PC-3 (cell line): ENCODE data around the gene HUNK. TPM values are rescaled to one million over a fixed set of nuclear protein-coding genes. Genes with fewer than 3 reads are reported as not detected.
"Not testable (repeated sequence)": the region's sequence is repeated elsewhere in the genome, so short reads cannot be mapped to it uniquely, and the experiment has no call there.

Source experiments
- ATAC-seq: fragments of 200-7000 bp; cut with Tn5 transposase; 2 replicates; pipeline ENCODE4 v1.9.1; 2020; ENCODE audit warnings: mild to moderate bottlenecking, moderate library complexity
- BruUV-seq: library from RNA; stranded (reverse); fragments of 400-500 nt; replicated peaks from 2 replicates; lab custom pipeline; 2021; lab: Mats Ljungman, UMichigan
- CTCF ChIA-PET: fragments of 300-600 bp; sonication (Branson Sonifier 250); formaldehyde crosslinking; loops from one replicate; lab custom pipeline; 2022; ENCODE audit warnings: antibody characterized with exemption; lab: Charles Lee
- POLR2A ChIA-PET: fragments of 300-600 bp; sonication (Branson Sonifier 250); formaldehyde crosslinking; loops from one replicate; lab custom pipeline; 2022; ENCODE audit warnings: antibody characterized with exemption; ENCODE audit not compliant: unreplicated experiment; lab: Charles Lee
- DNase-seq: peaks from one replicate; pipeline ENCODE4 v3.0.0-alpha.2; 2015
- H2AFZ ChIP-seq: fragments of 300-600 bp; sonication (generic); 2 replicates; pipeline ENCODE4 v1.6.0; 2016; ENCODE audit warnings: antibody characterized with exemption, low read length
- H3F3A ChIP-seq: fragments of 300-600 bp; sonication (generic); one replicate; pipeline ENCODE4 v1.6.0; 2017; ENCODE audit warnings: antibody characterized with exemption, low read length, control low read depth, mild to moderate bottlenecking; ENCODE audit not compliant: unreplicated experiment
- H3K27ac ChIP-seq: fragments of 300-600 bp; sonication (generic); 2 replicates; pipeline ENCODE4 v1.5.1; 2016; ENCODE audit warnings: mild to moderate bottlenecking, low read length
- H3K27me3 ChIP-seq: fragments of 300-600 bp; sonication (generic); 2 replicates; pipeline ENCODE4 v1.6.1; 2016; ENCODE audit warnings: low read length, mixed read lengths
- H3K36me3 ChIP-seq: fragments of 300-600 bp; sonication (generic); 2 replicates; pipeline ENCODE4 v1.6.1; 2016; ENCODE audit warnings: low read depth, mixed run types, low read length, mixed read lengths
- H3K4me1 ChIP-seq: fragments of 300-600 bp; sonication (generic); 2 replicates; pipeline ENCODE4 v1.5.1; 2016; ENCODE audit warnings: low read length; ENCODE audit not compliant: insufficient read depth
- H3K4me2 ChIP-seq: fragments of 300-600 bp; sonication (generic); 2 replicates; pipeline ENCODE4 v1.6.0; 2016; ENCODE audit warnings: low read length
- H3K4me3 ChIP-seq: fragments of 300-600 bp; sonication (generic); 2 replicates; pipeline ENCODE4 v1.5.1; 2016; ENCODE audit warnings: mild to moderate bottlenecking, low read length, mixed read lengths
- H3K79me2 ChIP-seq: fragments of 300-600 bp; sonication (generic); 2 replicates; pipeline ENCODE4 v1.6.1; 2017; ENCODE audit warnings: low read length, mixed read lengths
- H3K9ac ChIP-seq: fragments of 300-600 bp; sonication (generic); 2 replicates; pipeline ENCODE4 v1.6.0; 2016; ENCODE audit warnings: mild to moderate bottlenecking, low read length
- H3K9me2 ChIP-seq: fragments of 300-600 bp; sonication (generic); replicated peaks from 2 replicates; pipeline ENCODE4 v1.6.1; 2016; ENCODE audit warnings: mixed run types, low read length, mixed read lengths
- H3K9me3 ChIP-seq: fragments of 300-600 bp; sonication (generic); 2 replicates; pipeline ENCODE4 v1.6.1; 2016; ENCODE audit warnings: low read length, mixed read lengths
- H4K20me1 ChIP-seq: fragments of 300-600 bp; sonication (generic); 2 replicates; pipeline ENCODE4 v1.6.1; 2016; ENCODE audit warnings: low read length, mixed read lengths
- CTCF ChIP-seq: fragments of 300-600 bp; sonication (generic); conservative IDR thresholded peaks from 2 replicates; pipeline ENCODE4 v1.5.1; 2017; ENCODE audit warnings: antibody characterized with exemption, low read depth, mild to moderate bottlenecking, low read length
- EZH2 ChIP-seq: fragments of 300-600 bp; sonication (generic); IDR thresholded peaks from one replicate; pipeline ENCODE4 v1.6.1; 2017; ENCODE audit warnings: antibody characterized with exemption, mild to moderate bottlenecking, low read length; ENCODE audit not compliant: unreplicated experiment
- EZH2phosphoT487 ChIP-seq: fragments of 300-600 bp; sonication (generic); IDR thresholded peaks from 2 replicates; pipeline ENCODE4 v1.6.1; 2018; ENCODE audit warnings: mild to moderate bottlenecking, antibody characterized with exemption, low read length, borderline replicate concordance
- intact Hi-C: fragments of 100-400 bp; cut with micrococcal nuclease; formaldehyde crosslinking; loops from 2 replicates; pipeline ENCODE4 v1.9.0; 2023
- total RNA-seq: library from RNA; depleted of rRNA; stranded (reverse); fragments of >200 nt; gene quantifications from 2 replicates; pipeline ENCODE4 v1.2.3, GENCODE V29; 2014

Gene HUNK
- total RNA-seq, 1 experiment from 2014 or later, result not detected

DNA sequence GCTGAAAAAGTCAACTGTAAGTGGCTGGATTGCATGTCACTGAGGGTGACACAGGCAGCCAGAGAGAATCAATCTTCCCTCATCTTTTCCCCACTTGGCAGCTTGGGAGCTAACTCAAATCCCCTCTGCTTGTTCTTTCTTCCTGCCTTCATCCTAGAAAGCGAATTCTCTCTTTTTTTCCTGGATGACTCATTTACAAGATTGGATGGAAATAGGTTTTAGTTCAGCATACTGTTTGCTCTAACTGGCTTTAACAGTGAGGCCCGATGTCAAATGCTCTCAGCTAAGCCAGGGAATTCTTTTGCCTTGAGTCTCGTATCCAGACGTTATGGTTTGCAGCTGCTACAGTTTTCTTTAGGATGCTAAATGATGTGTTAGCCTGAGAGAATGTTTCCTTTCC, 72.7 kb downstream of the HUNK start:
- no peaks in the 10 kb centered on the region for H3K79me2 ChIP-seq
- no peak overlapping the region for H3K4me3 ChIP-seq
- no peaks in the 10 kb centered on the region for H3K9me3 ChIP-seq
- H3K36me3 ChIP-seq, result no peaks in the 10 kb centered on the region
- CTCF ChIA-PET, result no interaction called here
- peaks cover 11% of the 10 kb centered on the region for H3K4me1 ChIP-seq
- DNase-seq (peak; percentile 53), ATAC-seq (peak; percentile 76; the same call in 1 of the 2 replicates)
- no peak overlapping the region for H3K4me2 ChIP-seq
- H3F3A ChIP-seq, result no peaks in the 10 kb centered on the region
- no peaks in the 10 kb centered on the region for H3K9me2 ChIP-seq
- no peaks in the 10 kb centered on the region for H4K20me1 ChIP-seq
- no peak overlapping the region for H3K9ac ChIP-seq
- BruUV-seq, result no TSS peak
- intact Hi-C loops, result no loop called here
- no peak overlapping the region for H3K27ac ChIP-seq
- no peak overlapping the region for H2AFZ ChIP-seq
- peaks cover 56% of the 10 kb centered on the region for H3K27me3 ChIP-seq
- TF ChIP-seq CTCF (no peak), EZH2 (no peak), EZH2phosphoT487 (no peak)
- POLR2A ChIA-PET, result no interaction called here

- BruUV-seq, result no TSS peak
- Histone ChIP-seq H3K4me3 (no peak overlapping the region), H3K27ac (no peak overlapping the region), H3K4me1 (peaks cover 11% of the 10 kb centered on the region), H3K9me2 (no peaks in the 10 kb centered on the region), H3K9me3 (no peaks in the 10 kb centered on the region), H4K20me1 (no peaks in the 10 kb centered on the region), H3K9ac (no peak overlapping the region), H3K27me3 (peaks cover 55% of the 10 kb centered on the region), H2AFZ (no peak overlapping the region), H3K4me2 (no peak overlapping the region), H3K36me3 (no peaks in the 10 kb centered on the region), H3K79me2 (no peaks in the 10 kb centered on the region), H3F3A (no peaks in the 10 kb centered on the region)
- POLR2A ChIA-PET, result no interaction called here
- intact Hi-C loops, result no loop called here
- TF ChIP-seq EZH2phosphoT487, result no peak
- CTCF ChIA-PET, result no interaction called here
- ATAC-seq, result no peak
- no peak for DNase-seq
Measured at GRCh38 chr21:31946231-31946630, 73.4 kb downstream of the HUNK start.

DNA sequence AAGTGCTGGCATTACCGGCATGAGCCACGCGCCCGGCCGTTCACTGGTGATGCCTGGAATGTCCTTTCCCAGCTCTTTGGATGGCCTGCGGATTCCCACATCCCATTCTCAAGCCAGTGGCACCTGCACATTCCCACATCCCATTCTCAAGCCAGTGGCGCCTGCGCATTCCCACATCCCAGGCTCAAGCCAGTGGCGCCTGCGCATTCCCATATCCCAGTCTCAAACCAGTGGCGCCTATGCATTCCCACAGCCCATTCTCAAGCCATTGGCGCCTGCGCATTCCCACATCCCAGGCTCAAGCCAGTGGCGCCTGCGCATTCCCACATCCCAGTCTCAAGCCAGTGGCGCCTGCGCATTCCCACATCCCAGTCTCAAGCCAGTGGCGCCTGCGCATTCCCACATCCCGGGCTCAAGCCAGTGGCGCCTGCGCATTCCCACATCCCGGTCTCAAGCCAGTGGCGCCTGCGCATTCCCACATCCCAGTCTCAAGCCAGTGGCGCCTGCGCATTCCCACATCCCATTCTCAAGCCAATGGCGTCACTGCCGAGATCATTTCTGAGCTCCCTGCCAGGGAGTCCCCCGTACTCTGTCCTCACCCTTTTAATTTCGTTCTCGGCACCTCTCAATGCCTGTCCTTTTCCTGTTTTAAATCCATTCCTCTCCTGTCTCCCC, 74.2 kb downstream of the HUNK start:
- H3K36me3 ChIP-seq, H3F3A ChIP-seq, H3K4me3 ChIP-seq, H3K9me3 ChIP-seq, H3K27ac ChIP-seq, H4K20me1 ChIP-seq, H3K9me2 ChIP-seq, intact Hi-C loops, ATAC-seq, BruUV-seq, H3K4me2 ChIP-seq, H3K9ac ChIP-seq, H2AFZ ChIP-seq, POLR2A ChIA-PET, H3K79me2 ChIP-seq, DNase-seq, CTCF ChIA-PET: not testable (repeated sequence)
- Histone ChIP-seq H3K27me3 (peaks cover 58% of the 10 kb centered on the region), H3K4me1 (peaks cover 11% of the 10 kb centered on the region)

DNA sequence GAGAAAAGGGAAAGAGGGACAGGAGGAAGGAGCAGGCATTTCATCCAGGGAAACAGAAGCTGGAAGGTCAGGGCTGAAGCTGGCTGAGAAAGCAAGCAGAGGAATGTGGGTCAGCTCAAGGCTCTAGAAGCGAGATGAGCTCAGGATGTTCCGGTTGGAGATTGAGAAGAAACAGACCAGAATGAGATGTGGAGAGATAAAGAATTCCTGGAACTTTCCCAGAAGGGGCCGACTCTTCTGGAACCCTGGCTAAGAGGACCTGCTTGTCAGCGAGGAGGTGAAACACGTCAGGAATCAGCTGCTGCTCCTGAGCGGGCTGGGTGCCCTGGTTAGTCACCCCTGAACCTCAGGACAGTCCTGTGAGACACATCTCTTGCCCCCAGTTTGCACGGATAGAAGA, 75.9 kb downstream of the HUNK start:
- TF ChIP-seq CTCF (no peak), EZH2 (no peak), EZH2phosphoT487 (no peak)
- DNase-seq, result no peak
- peaks cover 57% of the 10 kb centered on the region for H3K27me3 ChIP-seq

More for the DNA sequence above, 75.9 kb downstream of the HUNK start:
- H2AFZ ChIP-seq, result no peak overlapping the region
- BruUV-seq, result no TSS peak
- no peak for ATAC-seq
- H3K9me2 ChIP-seq, result no peaks in the 10 kb centered on the region
- no peaks in the 10 kb centered on the region for H3K9me3 ChIP-seq
- no peak overlapping the region for H3K4me2 ChIP-seq
- no peak overlapping the region for H3K4me3 ChIP-seq
- no peak overlapping the region for H3K9ac ChIP-seq
- H3K79me2 ChIP-seq, result no peaks in the 10 kb centered on the region
- H4K20me1 ChIP-seq, result no peaks in the 10 kb centered on the region
- H3F3A ChIP-seq, result no peaks in the 10 kb centered on the region
- intact Hi-C loops, result no loop called here
- peaks cover 11% of the 10 kb centered on the region for H3K4me1 ChIP-seq
- no peaks in the 10 kb centered on the region for H3K36me3 ChIP-seq
- CTCF ChIA-PET, result no interaction called here
- POLR2A ChIA-PET, result no interaction called here
- no peak overlapping the region for H3K27ac ChIP-seq
